ENCODE results near the gene SMARCC2. TPM values are rescaled to one million over a fixed set of nuclear protein-coding genes. Genes with fewer than 3 reads are reported as not detected.
A peak's percentile ranks its signal among the peaks of the same experiment; 100 is the strongest.

The SMARCC2 gene
- total and polyA plus RNA-seq, 2 of the 13 experiments (the other 11 are each of a cell fraction or from before 2014, with no cell fraction given): 21.3 to 24.1 TPM

DNA sequence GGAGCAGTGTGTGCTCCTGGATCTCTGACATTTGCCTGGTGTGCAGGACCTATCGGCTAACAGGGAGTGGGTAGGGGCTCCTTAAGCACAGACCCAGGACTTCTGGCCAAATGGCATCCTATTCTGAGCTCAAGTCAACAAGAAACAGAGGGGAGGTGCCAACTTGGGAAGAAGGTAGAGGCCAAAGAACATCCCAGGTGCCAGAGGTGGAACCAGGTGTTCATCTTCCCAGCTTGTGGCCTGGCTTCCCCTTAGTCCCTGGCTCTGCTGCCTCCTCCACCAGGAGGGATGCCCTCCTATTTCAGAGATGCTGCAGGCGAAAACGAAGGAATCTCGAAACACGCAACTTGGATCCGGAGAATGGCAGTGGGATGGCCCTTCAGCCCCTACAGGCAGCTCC is 46.8 kb upstream of the SMARCC2 start:
- H3K9me3 ChIP-seq (ENCODE audit: low read length): no peaks in the 10 kb centered on the region
- no peak overlapping the region for H3K9ac ChIP-seq (ENCODE audit: insufficient read depth, low read depth, low read length)
- ChIA-PET POLR2A (interaction anchor here (1.3 to 1.9 kb wide), 2 partner anchors 14 to 22 kb away, joined by 3 to 9 read pairs; partner anchors contain the start of genes ANKRD52 and RNF41), CTCF (ENCODE audit: low intra/inter-chr PET ratio, low total read pairs) (no interaction called here)
- peaks cover 15% of the 10 kb centered on the region for H3K79me2 ChIP-seq (ENCODE audit: insufficient read depth, low read length)
- TSS peak; percentile 16 for BruUV-seq (replicated peaks)
- H2AFZ ChIP-seq (ENCODE audit: low read length): no peak overlapping the region
- no peak for DNase-seq (ENCODE audit: low spot score)
- no peak overlapping the region for H3K4me2 ChIP-seq (ENCODE audit: low read depth, low read length)
- TF ChIP-seq PHF5A (CRISPR knock-in tag; IDR thresholded peaks at IDR 0.05; ENCODE audit: low read depth, unreplicated experiment): no peak
- 95% methylated on average over 6 of the region's 6 CpGs for WGBS (ENCODE audit: low lambda C conversion rate)
- H3K27ac ChIP-seq (ENCODE audit: extremely low read length, insufficient read depth, low read length): no peak overlapping the region
- peaks cover 20% of the 10 kb centered on the region for H3K4me1 ChIP-seq (ENCODE audit: insufficient read depth, low read length)
- no peaks in the 10 kb centered on the region for H3K27me3 ChIP-seq (ENCODE audit: control insufficient read depth in 1 of 2, insufficient read depth in 2 of 2, low read length in 2 of 2)
- no peak for FAIRE-seq
- no peak for ATAC-seq
- in situ Hi-C loops (cut with HindIII; ENCODE audit: extremely low pct_ligation_motif_present, low pct_unique_long_range_greater_than_20kb): no loop called here
- intact Hi-C loops (cut with micrococcal nuclease; ENCODE audit: unreplicated experiment): no loop called here
- H4K20me1 ChIP-seq (ENCODE audit: insufficient read depth, low read length): no peaks in the 10 kb centered on the region
- H3K4me3 ChIP-seq (replicated peaks in 1 of 3; ENCODE audit: insufficient read depth in 1 of 3, low read depth in 2 of 3, low read length in 3 of 3): no peak overlapping the region
- H3K36me3 ChIP-seq (replicated peaks in 1 of 2; ENCODE audit: control insufficient read depth in 1 of 2, insufficient read depth in 2 of 2, low read length in 2 of 2): peaks cover 4 to 19% of the 10 kb centered on the region in 2 experiments; a peak in 4 of 5 replicates

DNA sequence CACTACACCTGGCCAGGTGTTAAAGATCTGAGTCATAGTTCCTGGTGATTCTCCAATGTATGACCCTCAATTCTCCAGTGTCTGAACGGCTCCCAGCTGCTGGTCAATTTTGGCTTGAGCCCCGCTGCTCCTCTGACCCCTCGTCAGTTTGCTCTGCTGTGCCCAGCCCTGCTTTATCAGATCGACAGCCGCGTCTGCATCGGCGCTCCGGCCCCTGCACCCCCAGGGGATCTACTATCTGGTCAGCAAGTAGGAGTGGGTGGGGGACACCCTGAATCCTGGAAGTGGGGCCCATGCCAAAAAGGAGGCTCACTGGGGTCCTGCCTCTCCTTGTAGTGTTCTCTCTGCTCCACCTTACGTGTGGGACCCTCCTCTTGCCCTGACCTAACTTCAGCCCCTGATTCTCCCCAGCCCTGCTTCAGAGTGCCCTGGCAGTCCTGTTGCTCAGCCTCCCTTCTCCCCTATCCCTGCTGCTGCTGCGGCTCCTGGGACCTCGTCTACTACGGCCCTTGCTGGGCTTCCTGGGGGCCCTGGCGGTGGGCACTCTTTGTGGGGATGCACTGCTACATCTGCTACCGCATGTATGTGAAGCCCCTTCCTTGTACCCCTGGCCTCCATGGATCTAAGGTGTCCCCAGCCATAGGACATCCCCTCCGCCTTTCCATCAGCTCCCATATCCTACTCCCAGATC is 45.6 kb upstream of the SMARCC2 start:
- ChIA-PET CTCF (ENCODE audit: low intra/inter-chr PET ratio, low total read pairs) (interaction anchor here (1.1 kb wide), 1 partner anchor 24 kb away, joined by 3 read pairs; no protein-coding TSS in a partner anchor), POLR2A (interaction anchor here (0.7 to 5.8 kb wide), 3 partner anchors 13 to 29 kb away, joined by 3 to 96 read pairs (median 9); partner anchors contain the start of gene RNF41)
- Histone ChIP-seq H3K27ac (ENCODE audit: extremely low read length, insufficient read depth, low read length) (no peak overlapping the region), H3K36me3 (replicated peaks in 1 of 2; ENCODE audit: control insufficient read depth in 1 of 2, insufficient read depth in 2 of 2, low read length in 2 of 2) (peaks cover 4 to 15% of the 10 kb centered on the region in 2 experiments; a peak in 3 of 5 replicates), H2AFZ (ENCODE audit: low read length) (no peak overlapping the region), H3K27me3 (ENCODE audit: control insufficient read depth in 1 of 2, insufficient read depth in 2 of 2, low read length in 2 of 2) (no peaks in the 10 kb centered on the region), H3K9ac (ENCODE audit: insufficient read depth, low read depth, low read length) (no peak overlapping the region), H3K9me3 (ENCODE audit: low read length) (no peaks in the 10 kb centered on the region), H3K4me1 (ENCODE audit: insufficient read depth, low read length) (peaks cover 26% of the 10 kb centered on the region), H3K4me3 (replicated peaks in 1 of 3; ENCODE audit: insufficient read depth in 1 of 3, low read depth in 2 of 3, low read length in 3 of 3) (no peak overlapping the region), H4K20me1 (ENCODE audit: insufficient read depth, low read length) (no peaks in the 10 kb centered on the region), H3K4me2 (ENCODE audit: low read depth, low read length) (no peak overlapping the region), H3K79me2 (ENCODE audit: insufficient read depth, low read length) (peaks cover 24% of the 10 kb centered on the region)
- BruUV-seq (replicated peaks): no TSS peak
- WGBS (ENCODE audit: low lambda C conversion rate): 95% methylated on average over 15 of the region's 16 CpGs
- no peak for FAIRE-seq
- intact Hi-C loops (cut with micrococcal nuclease; ENCODE audit: unreplicated experiment) (no loop called here), in situ Hi-C loops (cut with HindIII; ENCODE audit: extremely low pct_ligation_motif_present, low pct_unique_long_range_greater_than_20kb) (no loop called here)
- no peak for DNase-seq (ENCODE audit: low spot score)
- TF ChIP-seq POLR2A (IDR thresholded peaks at IDR 0.05; ENCODE audit: insufficient read depth in 1 of 2, low read depth in 2 of 2, low read length in 2 of 2) (peak in 1 of 2 experiments; percentile 18; a peak in 1 of 4 replicates), NR2F1 (CRISPR knock-in tag; IDR thresholded peaks at IDR 0.05) (no peak)
- no peak for ATAC-seq
